ENCODE data around the gene PREP.

PREP gene

DNA sequence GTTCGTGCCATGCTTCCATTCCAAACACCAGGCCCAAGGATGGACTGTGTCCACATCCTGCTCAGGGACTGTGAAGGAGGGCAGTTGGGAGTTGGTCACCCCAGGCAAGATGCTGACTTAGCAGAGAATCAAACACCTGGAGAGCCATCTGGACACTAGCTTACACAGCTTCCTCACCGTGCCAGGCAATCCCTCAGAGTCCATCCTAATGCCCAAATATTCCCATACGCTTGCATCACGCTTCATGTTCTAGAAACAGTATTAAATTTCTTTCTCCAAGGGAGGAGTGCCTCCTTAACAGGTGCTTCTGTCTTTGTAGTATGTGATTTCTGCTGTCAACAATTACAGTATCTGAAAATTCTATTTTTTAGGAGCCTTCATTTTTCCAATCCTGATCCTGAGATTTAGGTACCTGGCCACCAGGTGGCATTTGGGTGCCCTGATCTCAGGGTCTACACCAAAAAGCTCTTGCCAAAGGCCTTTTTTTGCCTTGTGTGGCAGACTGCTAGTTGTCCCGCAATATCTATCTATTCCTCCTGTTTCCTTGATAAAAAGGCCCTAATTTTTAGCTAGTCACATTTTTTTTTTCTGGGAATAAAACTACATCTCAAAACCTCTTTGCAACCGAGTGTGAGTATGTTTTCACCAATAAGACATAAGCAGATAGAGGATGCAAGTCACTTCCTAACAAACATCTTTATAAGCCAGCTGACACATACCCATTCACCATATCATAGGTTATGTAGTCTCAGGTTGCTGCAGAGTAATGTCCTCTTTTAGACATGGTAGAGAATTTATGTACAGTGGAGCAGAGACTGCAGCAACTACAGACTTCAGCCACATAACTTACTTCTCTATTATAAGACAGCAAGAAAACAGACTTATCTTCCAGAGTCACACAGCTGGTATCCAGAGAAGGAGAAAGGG, 85.0 kb downstream of the PREP start:
- DNase-seq = peak in 2 of 3 donors; percentile 7
- 95% methylated on average over 4 of the region's 6 CpGs for WGBS (ENCODE audit: insufficient coverage)
- H3K4me3 ChIP-seq (ENCODE audit: control insufficient read depth in 1 of 7, extremely low read depth in 1 of 7, insufficient read depth in 4 of 7, low read depth in 2 of 7, low read length in 6 of 7) = no peak overlapping the region
- H3K27ac ChIP-seq (ENCODE audit: insufficient read depth in 1 of 2, low read depth in 1 of 2, low read length in 2 of 2, poor library complexity in 1 of 2, severe bottlenecking in 2 of 2) = no peak overlapping the region
- ChIA-PET CTCF (interaction anchor here (1.4 kb wide), 1 partner anchor 11 kb away, joined by 5 read pairs; no protein-coding TSS in a partner anchor), POLR2A (no interaction called here)
- H3K9me3 ChIP-seq (ENCODE audit: control extremely low read depth in 1 of 5, control insufficient read depth in 4 of 5, insufficient read depth in 2 of 5, low read depth in 1 of 5, low read length in 4 of 5) = no peaks in the 10 kb centered on the region
- peaks cover 4 to 38% (median 27%) of the 10 kb centered on the region in 4 experiments for H3K36me3 ChIP-seq (ENCODE audit: control insufficient read depth in 4 of 4, insufficient read depth in 4 of 4, low read length in 3 of 4)
- H3K4me1 ChIP-seq (ENCODE audit: control extremely low read depth in 1 of 4, control insufficient read depth in 4 of 4, insufficient read depth in 4 of 4, low read length in 3 of 4) = no peaks in the 10 kb centered on the region
- H3K27me3 ChIP-seq (replicated peaks in 2 of 5; ENCODE audit: control insufficient read depth in 4 of 5, insufficient read depth in 5 of 5, low read length in 4 of 5) = no peaks in the 10 kb centered on the region

DNA sequence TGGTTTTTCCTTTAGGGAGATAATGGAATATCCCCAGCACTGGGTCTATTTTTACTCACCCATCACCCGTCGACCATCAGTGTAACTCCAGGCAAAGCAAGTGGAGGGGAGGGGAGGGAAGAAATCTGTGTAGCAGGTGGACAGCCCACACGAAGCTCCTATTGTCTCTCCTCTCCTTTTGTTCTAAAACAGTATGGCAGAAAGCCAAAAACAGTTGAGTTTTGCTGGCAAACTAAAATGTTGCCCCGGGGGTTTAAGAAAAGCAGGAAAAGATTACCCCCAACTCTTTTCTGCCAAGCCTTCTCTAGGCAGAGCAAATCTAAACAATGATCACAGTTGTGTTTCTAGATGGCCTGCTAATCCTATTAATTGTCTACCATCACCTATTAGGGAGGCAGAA, 89.7 kb downstream of the PREP start:
- H3K36me3 ChIP-seq (ENCODE audit: control insufficient read depth in 4 of 4, insufficient read depth in 4 of 4, low read length in 3 of 4) = peaks cover 8 to 26% (median 21%) of the 10 kb centered on the region in 4 experiments
- no peaks in the 10 kb centered on the region for H3K4me1 ChIP-seq (ENCODE audit: control extremely low read depth in 1 of 4, control insufficient read depth in 4 of 4, insufficient read depth in 4 of 4, low read length in 3 of 4)
- H3K9me3 ChIP-seq (ENCODE audit: control extremely low read depth in 1 of 5, control insufficient read depth in 4 of 5, insufficient read depth in 2 of 5, low read depth in 1 of 5, low read length in 4 of 5) = no peaks in the 10 kb centered on the region
- H3K27me3 ChIP-seq (replicated peaks in 2 of 5; ENCODE audit: control insufficient read depth in 4 of 5, insufficient read depth in 5 of 5, low read length in 4 of 5) = no peaks in the 10 kb centered on the region
- H3K27ac ChIP-seq (ENCODE audit: insufficient read depth in 1 of 2, low read depth in 1 of 2, low read length in 2 of 2, poor library complexity in 1 of 2, severe bottlenecking in 2 of 2) = no peak overlapping the region
- ChIA-PET CTCF (no interaction called here), POLR2A (no interaction called here)
- H3K4me3 ChIP-seq (ENCODE audit: control insufficient read depth in 1 of 7, extremely low read depth in 1 of 7, insufficient read depth in 4 of 7, low read depth in 2 of 7, low read length in 6 of 7) = no peak overlapping the region
- DNase-seq = no peak
- WGBS (ENCODE audit: insufficient coverage) = 100% methylated on average over 4 of the region's 4 CpGs

DNA sequence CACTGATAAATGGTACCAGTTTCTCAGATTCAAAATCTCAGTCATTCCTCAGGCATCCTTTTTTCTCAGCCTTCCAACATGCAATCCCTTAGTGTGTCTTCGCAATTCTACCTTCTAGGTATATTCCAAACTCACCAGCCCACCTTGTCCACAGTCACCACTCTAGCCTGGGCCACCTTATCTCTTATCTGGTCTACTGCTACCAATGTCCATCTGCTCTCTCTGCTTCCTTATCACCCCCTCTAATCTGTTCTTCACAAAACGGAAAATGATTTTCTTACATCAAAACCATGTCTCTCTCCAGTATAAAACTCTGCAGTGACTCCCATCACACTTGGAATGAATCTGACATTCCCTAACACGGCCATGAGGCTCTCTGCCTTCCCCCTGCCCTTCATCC, 91.9 kb downstream of the PREP start:
- H3K4me1 ChIP-seq (ENCODE audit: control extremely low read depth in 1 of 4, control insufficient read depth in 4 of 4, insufficient read depth in 4 of 4, low read length in 3 of 4) = no peaks in the 10 kb centered on the region
- H3K27me3 ChIP-seq (replicated peaks in 2 of 5; ENCODE audit: control insufficient read depth in 4 of 5, insufficient read depth in 5 of 5, low read length in 4 of 5) = no peaks in the 10 kb centered on the region
- no peak overlapping the region for H3K4me3 ChIP-seq (ENCODE audit: control insufficient read depth in 1 of 7, extremely low read depth in 1 of 7, insufficient read depth in 4 of 7, low read depth in 2 of 7, low read length in 6 of 7)
- no peak overlapping the region for H3K27ac ChIP-seq (ENCODE audit: insufficient read depth in 1 of 2, low read depth in 1 of 2, low read length in 2 of 2, poor library complexity in 1 of 2, severe bottlenecking in 2 of 2)
- DNase-seq = no peak
- ChIA-PET POLR2A (no interaction called here), CTCF (no interaction called here)
- WGBS (ENCODE audit: insufficient coverage) = 95% methylated on average over 3 of the region's 3 CpGs
- H3K9me3 ChIP-seq (ENCODE audit: control extremely low read depth in 1 of 5, control insufficient read depth in 4 of 5, insufficient read depth in 2 of 5, low read depth in 1 of 5, low read length in 4 of 5) = no peaks in the 10 kb centered on the region
- H3K36me3 ChIP-seq (ENCODE audit: control insufficient read depth in 4 of 4, insufficient read depth in 4 of 4, low read length in 3 of 4) = peaks cover 8 to 21% (median 15%) of the 10 kb centered on the region in 4 experiments

DNA sequence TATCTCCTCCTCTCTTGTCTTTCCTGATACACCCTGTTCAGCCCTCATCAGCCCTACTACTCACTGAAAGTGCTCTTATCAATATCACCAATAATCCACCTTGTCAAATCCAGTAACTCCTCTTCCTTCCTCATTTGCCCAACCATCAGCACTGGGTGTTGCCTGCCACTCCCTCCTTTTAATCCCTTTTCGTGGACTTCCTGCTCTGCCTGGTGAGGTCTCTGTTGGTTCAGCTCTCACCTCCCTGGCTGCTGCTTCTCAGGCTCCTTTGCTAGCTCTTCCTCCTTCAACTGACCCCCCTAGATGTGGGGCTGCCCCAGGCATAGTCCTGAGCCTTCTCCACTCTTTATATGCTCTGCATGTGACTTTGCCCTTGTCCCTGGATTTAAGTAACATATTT, 92.5 kb downstream of the PREP start:
- Histone ChIP-seq H3K27me3 (replicated peaks in 2 of 5; ENCODE audit: control insufficient read depth in 4 of 5, insufficient read depth in 5 of 5, low read length in 4 of 5) (no peaks in the 10 kb centered on the region), H3K4me1 (ENCODE audit: control extremely low read depth in 1 of 4, control insufficient read depth in 4 of 4, insufficient read depth in 4 of 4, low read length in 3 of 4) (no peaks in the 10 kb centered on the region), H3K27ac (ENCODE audit: insufficient read depth in 1 of 2, low read depth in 1 of 2, low read length in 2 of 2, poor library complexity in 1 of 2, severe bottlenecking in 2 of 2) (no peak overlapping the region), H3K36me3 (ENCODE audit: control insufficient read depth in 4 of 4, insufficient read depth in 4 of 4, low read length in 3 of 4) (peaks cover 8 to 21% (median 12%) of the 10 kb centered on the region in 4 experiments), H3K4me3 (ENCODE audit: control insufficient read depth in 1 of 7, extremely low read depth in 1 of 7, insufficient read depth in 4 of 7, low read depth in 2 of 7, low read length in 6 of 7) (no peak overlapping the region), H3K9me3 (ENCODE audit: control extremely low read depth in 1 of 5, control insufficient read depth in 4 of 5, insufficient read depth in 2 of 5, low read depth in 1 of 5, low read length in 4 of 5) (no peaks in the 10 kb centered on the region)
- WGBS (ENCODE audit: insufficient coverage) = 60% methylated on average over 1 of the region's 1 CpG
- CTCF ChIA-PET = interaction anchor here (1.0 kb wide), 1 partner anchor 14 kb away, joined by 4 read pairs; no protein-coding TSS in a partner anchor
- POLR2A ChIA-PET = no interaction called here
- no peak for DNase-seq

DNA sequence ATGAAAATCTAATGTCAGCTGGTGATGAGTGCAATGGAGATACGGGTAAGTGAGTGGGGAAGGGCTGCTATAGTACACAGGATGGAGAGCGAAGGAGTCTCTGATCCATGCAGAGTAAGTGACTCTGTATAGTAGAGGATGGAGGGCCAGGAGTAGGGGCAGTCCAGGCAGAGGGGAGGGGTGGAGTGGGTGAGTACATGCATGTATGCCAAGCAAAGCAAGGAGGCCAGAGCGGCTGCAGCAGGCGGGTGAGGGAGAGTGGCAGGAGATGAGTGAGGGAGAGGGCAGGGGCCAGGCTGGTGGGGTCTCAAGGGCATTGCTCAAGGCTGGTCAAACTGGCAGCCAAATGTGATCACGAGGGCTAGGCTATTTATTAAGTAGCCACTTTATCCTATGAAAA, 94.0 kb downstream of the PREP start:
- CTCF ChIA-PET = no interaction called here

DNA sequence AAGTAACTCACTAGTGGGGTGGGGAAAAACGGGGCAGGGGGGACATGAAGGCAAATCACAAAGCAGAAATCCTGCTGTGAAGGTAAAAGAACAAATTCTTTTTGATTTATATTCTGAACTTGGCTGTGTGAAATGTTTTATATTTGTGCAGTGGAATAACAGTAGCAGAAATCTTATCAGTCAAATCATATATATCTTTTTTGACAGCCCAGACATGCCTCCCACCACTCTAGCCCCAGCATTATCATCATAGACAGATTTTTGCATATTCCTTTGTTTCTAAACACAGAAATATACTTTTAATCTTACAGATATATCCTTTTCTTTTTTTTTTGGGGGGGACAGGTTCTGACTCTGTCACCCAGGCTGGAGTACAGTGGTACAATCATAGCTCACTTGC, 97.4 kb downstream of the PREP start:
- CTCF ChIA-PET = no interaction called here
- H3K27ac ChIP-seq (ENCODE audit: insufficient read depth in 1 of 2, low read depth in 1 of 2, low read length in 2 of 2, poor library complexity in 1 of 2, severe bottlenecking in 2 of 2) = no peak overlapping the region
- 88% methylated on average over 1 of the region's 1 CpG for WGBS (ENCODE audit: insufficient coverage)

More for the DNA sequence above, 94.0 kb downstream of the PREP start:
- no peak for DNase-seq
- WGBS (ENCODE audit: insufficient coverage) = 100% methylated on average over 5 of the region's 5 CpGs
- no peaks in the 10 kb centered on the region for H3K4me1 ChIP-seq (ENCODE audit: control extremely low read depth in 1 of 4, control insufficient read depth in 4 of 4, insufficient read depth in 4 of 4, low read length in 3 of 4)
- POLR2A ChIA-PET = no interaction called here
- peaks cover 6 to 16% (median 9%) of the 10 kb centered on the region in 4 experiments for H3K36me3 ChIP-seq (ENCODE audit: control insufficient read depth in 4 of 4, insufficient read depth in 4 of 4, low read length in 3 of 4)
- H3K4me3 ChIP-seq (ENCODE audit: control insufficient read depth in 1 of 7, extremely low read depth in 1 of 7, insufficient read depth in 4 of 7, low read depth in 2 of 7, low read length in 6 of 7) = no peak overlapping the region
- no peak overlapping the region for H3K27ac ChIP-seq (ENCODE audit: insufficient read depth in 1 of 2, low read depth in 1 of 2, low read length in 2 of 2, poor library complexity in 1 of 2, severe bottlenecking in 2 of 2)
- no peaks in the 10 kb centered on the region for H3K27me3 ChIP-seq (replicated peaks in 2 of 5; ENCODE audit: control insufficient read depth in 4 of 5, insufficient read depth in 5 of 5, low read length in 4 of 5)
- no peaks in the 10 kb centered on the region for H3K9me3 ChIP-seq (ENCODE audit: control extremely low read depth in 1 of 5, control insufficient read depth in 4 of 5, insufficient read depth in 2 of 5, low read depth in 1 of 5, low read length in 4 of 5)

DNA sequence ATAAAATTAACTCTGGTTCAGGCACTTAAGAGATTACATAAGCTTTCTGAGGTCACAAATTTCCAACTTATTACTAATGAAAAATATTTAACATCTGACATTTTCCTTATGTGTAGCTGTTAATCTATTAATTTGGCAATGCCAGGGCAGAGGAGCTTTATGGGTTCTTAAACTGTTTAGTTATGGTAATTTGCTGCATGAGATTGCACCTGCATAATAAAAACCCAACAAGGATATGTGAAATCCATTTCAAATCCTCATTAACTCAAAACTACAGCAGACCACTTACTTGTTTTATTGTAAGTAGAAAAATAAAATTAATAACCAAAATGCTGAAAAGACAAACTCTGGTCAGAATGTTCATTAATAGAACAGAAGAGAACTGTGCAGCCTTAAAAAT, 98.1 kb downstream of the PREP start:
- Histone ChIP-seq H3K27ac (ENCODE audit: insufficient read depth in 1 of 2, low read depth in 1 of 2, low read length in 2 of 2, poor library complexity in 1 of 2, severe bottlenecking in 2 of 2) (no peak overlapping the region), H3K36me3 (ENCODE audit: control insufficient read depth in 4 of 4, insufficient read depth in 4 of 4, low read length in 3 of 4) (peaks cover 2 to 23% (median 9%) of the 10 kb centered on the region in 4 experiments), H3K9me3 (ENCODE audit: control extremely low read depth in 1 of 5, control insufficient read depth in 4 of 5, insufficient read depth in 2 of 5, low read depth in 1 of 5, low read length in 4 of 5) (no peaks in the 10 kb centered on the region), H3K27me3 (replicated peaks in 2 of 5; ENCODE audit: control insufficient read depth in 4 of 5, insufficient read depth in 5 of 5, low read length in 4 of 5) (no peaks in the 10 kb centered on the region), H3K4me3 (ENCODE audit: control insufficient read depth in 1 of 7, extremely low read depth in 1 of 7, insufficient read depth in 4 of 7, low read depth in 2 of 7, low read length in 6 of 7) (no peak overlapping the region), H3K4me1 (ENCODE audit: control extremely low read depth in 1 of 4, control insufficient read depth in 4 of 4, insufficient read depth in 4 of 4, low read length in 3 of 4) (no peaks in the 10 kb centered on the region)
- CTCF ChIA-PET = no interaction called here
- POLR2A ChIA-PET = no interaction called here
- no peak for DNase-seq

More for the DNA sequence above, 97.4 kb downstream of the PREP start:
- POLR2A ChIA-PET = no interaction called here
- no peak overlapping the region for H3K4me3 ChIP-seq (ENCODE audit: control insufficient read depth in 1 of 7, extremely low read depth in 1 of 7, insufficient read depth in 4 of 7, low read depth in 2 of 7, low read length in 6 of 7)
- no peaks in the 10 kb centered on the region for H3K27me3 ChIP-seq (replicated peaks in 2 of 5; ENCODE audit: control insufficient read depth in 4 of 5, insufficient read depth in 5 of 5, low read length in 4 of 5)
- H3K9me3 ChIP-seq (ENCODE audit: control extremely low read depth in 1 of 5, control insufficient read depth in 4 of 5, insufficient read depth in 2 of 5, low read depth in 1 of 5, low read length in 4 of 5) = no peaks in the 10 kb centered on the region
- no peak for DNase-seq
- no peaks in the 10 kb centered on the region for H3K4me1 ChIP-seq (ENCODE audit: control extremely low read depth in 1 of 4, control insufficient read depth in 4 of 4, insufficient read depth in 4 of 4, low read length in 3 of 4)
- H3K36me3 ChIP-seq (ENCODE audit: control insufficient read depth in 4 of 4, insufficient read depth in 4 of 4, low read length in 3 of 4) = peaks cover 2 to 23% (median 9%) of the 10 kb centered on the region in 4 experiments

Data from common myeloid progenitor, CD34-positive (primary cell).